Activated T-helper 1 cell treated with anti-CD3 and anti-CD28 coated beads, Interleukin-12 subunit alpha, Interleukin-12 subunit beta, Interleukin-2, Interleukin-4 antibody, amounts not matched to agents 30 ng/mL and 10 ng/mL and 1 ng/mL, durations not matched to agents 14 hours and 24 hours and 36 hours (primary cell): ENCODE data around the gene ACOT9. TPM values are rescaled to one million over a fixed set of nuclear protein-coding genes. Genes with fewer than 3 reads are reported as not detected.
"Not testable (repeated sequence)": the region's sequence is repeated elsewhere in the genome, so short reads cannot be mapped to it uniquely, and the experiment has no call there.

Source experiments
- DNase-seq: peaks from one replicate; pipeline ENCODE4 v3.0.0; 2021; ENCODE audit warnings: low spot score
- H3K27ac Mint-ChIP-seq: one replicate; pipeline ENCODE4 v1.8.0; 2021; ENCODE audit warnings: mild to moderate bottlenecking, mixed read lengths
- H3K27me3 Mint-ChIP-seq: one replicate; pipeline ENCODE4 v1.8.0; 2022; ENCODE audit warnings: mild to moderate bottlenecking, moderate library complexity, mixed read lengths; ENCODE audit not compliant: insufficient read depth
- H3K36me3 Mint-ChIP-seq: one replicate; pipeline ENCODE4 v1.8.0; 2021; ENCODE audit warnings: low read depth, mixed read lengths
- H3K4me1 Mint-ChIP-seq: one replicate; pipeline ENCODE4 v1.8.0; 2021; ENCODE audit warnings: low read depth, mixed read lengths
- H3K4me3 Mint-ChIP-seq: one replicate; pipeline ENCODE4 v1.8.0; 2021; ENCODE audit warnings: mild to moderate bottlenecking, moderate library complexity, mixed read lengths
- H3K9me3 Mint-ChIP-seq: one replicate; pipeline ENCODE4 v1.8.0; 2021; ENCODE audit warnings: mixed read lengths
- intact Hi-C: fragments of 100-400 bp; cut with micrococcal nuclease; formaldehyde crosslinking; loops from one replicate; pipeline ENCODE4 v1.15.1; 2024
- total RNA-seq: library from RNA; stranded (reverse); gene quantifications from 2 replicates; pipeline ENCODE4 v1.2.3, GENCODE V29; 2022

The ACOT9 gene
- total RNA-seq, 1 donor from 2014 or later = 58.3 TPM

GRCh38 chrX:23720117-23720677, 22.9 kb downstream of the ACOT9 start:
- Mint-ChIP-seq H3K27ac (peak overlapping the region; percentile 16), H3K4me1 (no peaks in the 10 kb centered on the region), H3K4me3 (no peak overlapping the region), H3K27me3 (no peaks in the 10 kb centered on the region), H3K36me3 (peaks cover 26% of the 10 kb centered on the region), H3K9me3 (no peaks in the 10 kb centered on the region)
- intact Hi-C loops = no loop called here
- no peak for DNase-seq

- intact Hi-C loops = no loop called here
- H3K27me3 Mint-ChIP-seq = no peaks in the 10 kb centered on the region
- H3K36me3 Mint-ChIP-seq = peaks cover 19% of the 10 kb centered on the region
- DNase-seq = no peak
- H3K9me3 Mint-ChIP-seq = no peaks in the 10 kb centered on the region
- no peak overlapping the region for H3K27ac Mint-ChIP-seq
- H3K4me3 Mint-ChIP-seq = no peak overlapping the region
- no peaks in the 10 kb centered on the region for H3K4me1 Mint-ChIP-seq
Measured at GRCh38 chrX:23705235-23705634, 37.8 kb downstream of the ACOT9 start.

GRCh38 chrX:23704673-23705206, 38.3 kb downstream of the ACOT9 start:
- DNase-seq = no peak
- Mint-ChIP-seq H3K9me3 (no peaks in the 10 kb centered on the region), H3K4me3 (no peak overlapping the region), H3K36me3 (peaks cover 19% of the 10 kb centered on the region), H3K4me1 (no peaks in the 10 kb centered on the region), H3K27ac (peak overlapping the region; percentile 61), H3K27me3 (no peaks in the 10 kb centered on the region)
- intact Hi-C loops = no loop called here

- Mint-ChIP-seq H3K4me1 (no peaks in the 10 kb centered on the region), H3K27me3 (no peaks in the 10 kb centered on the region), H3K9me3 (no peaks in the 10 kb centered on the region), H3K36me3 (peaks cover 13% of the 10 kb centered on the region), H3K4me3 (no peak overlapping the region), H3K27ac (no peak overlapping the region)
- intact Hi-C loops = no loop called here
- DNase-seq = no peak
Measured at GRCh38 chrX:23699636-23700194, 43.4 kb downstream of the ACOT9 start.

- no peak overlapping the region for H3K4me3 Mint-ChIP-seq
- intact Hi-C loops = loop anchor here (1.0 kb wide), 2 partner anchors 208 to 360 kb away; partner anchors contain the start of gene EIF2S3
- DNase-seq = peak; percentile 4
- no peaks in the 10 kb centered on the region for H3K36me3 Mint-ChIP-seq
- H3K9me3 Mint-ChIP-seq = no peaks in the 10 kb centered on the region
- no peaks in the 10 kb centered on the region for H3K4me1 Mint-ChIP-seq
- no peaks in the 10 kb centered on the region for H3K27me3 Mint-ChIP-seq
- no peak overlapping the region for H3K27ac Mint-ChIP-seq
Measured at GRCh38 chrX:23694606-23695005, 48.5 kb downstream of the ACOT9 start.

GRCh38 chrX:23692166-23692565, 50.9 kb downstream of the ACOT9 start:
- intact Hi-C loops = no loop called here
- Mint-ChIP-seq H3K27ac (no peak overlapping the region), H3K27me3 (no peaks in the 10 kb centered on the region), H3K36me3 (no peaks in the 10 kb centered on the region), H3K9me3 (no peaks in the 10 kb centered on the region), H3K4me1 (no peaks in the 10 kb centered on the region), H3K4me3 (no peak overlapping the region)
- no peak for DNase-seq

GRCh38 chrX:23676486-23676885, 66.6 kb downstream of the ACOT9 start:
- H3K4me3 Mint-ChIP-seq, H3K9me3 Mint-ChIP-seq, intact Hi-C loops, H3K4me1 Mint-ChIP-seq, DNase-seq, H3K27ac Mint-ChIP-seq, H3K27me3 Mint-ChIP-seq: not testable (repeated sequence)
- peaks cover 17% of the 10 kb centered on the region for H3K36me3 Mint-ChIP-seq

GRCh38 chrX:23673108-23673507, 70.0 kb downstream of the ACOT9 start:
- H3K27me3 Mint-ChIP-seq = no peaks in the 10 kb centered on the region
- intact Hi-C loops = no loop called here
- no peak overlapping the region for H3K27ac Mint-ChIP-seq
- no peaks in the 10 kb centered on the region for H3K9me3 Mint-ChIP-seq
- peaks cover 19% of the 10 kb centered on the region for H3K36me3 Mint-ChIP-seq
- peaks cover 9% of the 10 kb centered on the region for H3K4me1 Mint-ChIP-seq
- H3K4me3 Mint-ChIP-seq = no peak overlapping the region
- no peak for DNase-seq

GRCh38 chrX:23670528-23670927, 72.5 kb downstream of the ACOT9 start:
- Mint-ChIP-seq H3K27ac (no peak overlapping the region), H3K9me3 (no peaks in the 10 kb centered on the region)
- intact Hi-C loops = no loop called here

GRCh38 chrX:23668335-23668734, 74.7 kb downstream of the ACOT9 start:
- no peak for DNase-seq
- H3K36me3 Mint-ChIP-seq = peaks cover 10% of the 10 kb centered on the region
- peak overlapping the region; percentile 88 for H3K4me3 Mint-ChIP-seq
- H3K27me3 Mint-ChIP-seq = no peaks in the 10 kb centered on the region
- H3K27ac Mint-ChIP-seq = peak overlapping the region; percentile 87
- peaks cover 30% of the 10 kb centered on the region for H3K4me1 Mint-ChIP-seq
- H3K9me3 Mint-ChIP-seq = no peaks in the 10 kb centered on the region
- intact Hi-C loops = loop anchor here (2.0 to 10.0 kb wide), 8 partner anchors 64 to 1684 kb away; partner anchors contain the start of genes APOO, CXorf58 and EIF2S3

More at GRCh38 chrX:23670528-23670927, 72.5 kb downstream of the ACOT9 start:
- no peak overlapping the region for H3K4me3 Mint-ChIP-seq
- no peak for DNase-seq
- peaks cover 23% of the 10 kb centered on the region for H3K4me1 Mint-ChIP-seq
- H3K36me3 Mint-ChIP-seq = peaks cover 13% of the 10 kb centered on the region
- H3K27me3 Mint-ChIP-seq = no peaks in the 10 kb centered on the region

GRCh38 chrX:23667239-23668177, 75.6 kb downstream of the ACOT9 start, which contains the start of gene PRDX4:
Gene PRDX4 (plus strand): TSS chrX:23667493. CDS start chrX:23667571, 78 bp downstream.
- peaks cover 5% of the 10 kb centered on the region for H3K36me3 Mint-ChIP-seq
- peak within 1 kb of the TSS; percentile 88 for H3K4me3 Mint-ChIP-seq
- no peaks in the 10 kb centered on the region for H3K9me3 Mint-ChIP-seq
- H3K27me3 Mint-ChIP-seq = no peaks in the 10 kb centered on the region
- DNase-seq = peak; percentile 66
- intact Hi-C loops = loop anchor here (2.0 to 10.0 kb wide), 8 partner anchors 65 to 1683 kb away; partner anchors contain the start of genes APOO, CXorf58 and EIF2S3
- H3K4me1 Mint-ChIP-seq = peaks cover 37% of the 10 kb centered on the region
- H3K27ac Mint-ChIP-seq = peak within 1 kb of the TSS; percentile 94

- Mint-ChIP-seq H3K27ac (peak overlapping the region; percentile 22), H3K4me3 (peak overlapping the region; percentile 46), H3K9me3 (no peaks in the 10 kb centered on the region), H3K4me1 (peaks cover 49% of the 10 kb centered on the region), H3K36me3 (peaks cover 4% of the 10 kb centered on the region), H3K27me3 (no peaks in the 10 kb centered on the region)
- no peak for DNase-seq
- intact Hi-C loops = loop anchor here (5.0 to 10.0 kb wide), 7 partner anchors 239 to 1681 kb away; partner anchors contain the start of genes APOO, CXorf58 and EIF2S3
Measured at GRCh38 chrX:23666282-23666681, 76.8 kb downstream of the ACOT9 start.
